Left cardiac atrium (tissue), 4 donors: ENCODE measurements around the gene PCBP4. TPM values are rescaled to one million over a fixed set of nuclear protein-coding genes. Genes with fewer than 3 reads are reported as not detected.
"Not testable (repeated sequence)": the region's sequence is repeated elsewhere in the genome, so short reads cannot be mapped to it uniquely, and the experiment has no call there.

Experiments
- ATAC-seq, 2 donors: fragments of 200-7000 bp; cut with Tn5 transposase; one replicate each; pipeline ENCODE4 v1.9.1; 2020; ENCODE audit warnings: mild to moderate bottlenecking in 2 of 2, moderate library complexity in 2 of 2
- DNase-seq: peaks from one replicate; pipeline ENCODE4 v3.0.0-alpha.2; 2020
- intact Hi-C, 2 donors: fragments of 100-400 bp; cut with DNase I; formaldehyde crosslinking; loops; one replicate each; pipeline versions ENCODE4 v1.14.1 to v1.15.1; 2022 to 2023
- total RNA-seq, 2 donors: library from RNA; stranded (reverse); fragmentation: NEBNext Ultra II Directional; extraction: Animal tissue kit (Norgen Biotek cat#: 25700); gene quantifications; one replicate each; pipeline ENCODE4 v1.2.1, GENCODE V29; 2021
- donor health status: DM: no; HTN: yes; CAD: no.
- donor health status: DM: no; HTN: yes; CAD: no; lungs with severe emphysema.
- donor health status: DM: yes; HTN: yes; CAD: no.
- donor health status: Dilated cardiomyopathy.

PCBP4 gene
- total RNA-seq, 2 donors from 2014 or later: 49.1 to 68.3 TPM

- DNase-seq: no peak
- intact Hi-C loops: no loop called here
- no peak for ATAC-seq
Observed at GRCh38 chr3:51934139-51934850, 33.0 kb downstream of the PCBP4 start.

GRCh38 chr3:51933471-51934138 lies 33.6 kb downstream of the PCBP4 start:
- intact Hi-C loops: no loop called here
- DNase-seq (no peak), ATAC-seq (no peak)

- ATAC-seq (no peak), DNase-seq (no peak)
- intact Hi-C loops: no loop called here
Observed at GRCh38 chr3:51932471-51933370, 34.5 kb downstream of the PCBP4 start.

GRCh38 chr3:51931756-51932155 lies 35.5 kb downstream of the PCBP4 start:
- ATAC-seq (no peak), DNase-seq (no peak)
- intact Hi-C loops: no loop called here

DNA sequence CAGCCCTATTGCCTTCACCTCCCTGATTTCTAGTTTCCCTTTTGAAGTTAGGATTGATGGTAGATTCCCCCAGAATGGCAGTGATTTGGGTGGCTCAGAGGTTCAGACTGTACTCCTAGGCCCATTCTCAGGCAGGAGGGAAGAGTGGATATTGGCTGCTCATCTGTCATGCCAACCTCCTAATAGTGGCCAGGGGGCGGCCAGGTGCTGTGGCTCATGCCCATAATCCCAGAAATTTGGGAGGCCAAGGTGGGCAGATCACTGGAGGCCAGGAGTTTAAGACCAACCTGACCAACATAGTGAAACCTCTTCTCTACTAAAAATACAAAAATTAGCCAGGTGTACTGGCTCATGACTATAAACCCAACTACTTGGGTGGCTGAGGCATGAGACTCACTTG lies 36.8 kb downstream of the PCBP4 start:
- intact Hi-C loops: no loop called here
- DNase-seq (no peak), ATAC-seq (no peak)

DNA sequence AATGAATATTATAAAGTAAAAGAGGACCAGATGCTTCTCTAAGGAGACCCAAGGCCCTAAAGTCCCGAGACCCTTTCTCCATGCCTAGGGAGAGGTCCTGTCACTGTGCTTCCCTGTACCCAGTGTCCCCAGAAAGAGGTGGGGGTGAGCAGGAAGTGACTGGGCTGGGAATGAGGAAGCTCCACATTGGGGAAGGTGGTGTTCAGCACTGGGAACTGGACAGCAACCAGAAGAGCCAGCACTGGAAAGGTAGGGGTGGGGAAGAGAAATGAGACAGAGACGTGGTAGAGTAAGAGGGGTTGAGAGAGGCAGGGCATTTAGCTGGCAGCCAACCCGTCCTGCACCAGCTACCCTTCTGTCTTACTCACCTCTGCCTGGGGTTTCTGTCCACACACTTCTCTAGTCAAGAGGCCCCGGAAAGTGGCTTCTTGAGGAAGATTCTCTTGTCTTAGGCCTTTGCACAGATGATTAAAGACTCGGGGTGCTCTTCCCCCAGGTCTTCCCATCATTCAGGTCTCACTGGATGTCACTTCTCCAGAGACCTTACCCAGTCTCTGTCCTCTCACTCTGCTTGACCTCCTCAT lies 37.7 kb downstream of the PCBP4 start:
- ATAC-seq (no peak), DNase-seq (no peak)
- intact Hi-C loops: no loop called here

DNA sequence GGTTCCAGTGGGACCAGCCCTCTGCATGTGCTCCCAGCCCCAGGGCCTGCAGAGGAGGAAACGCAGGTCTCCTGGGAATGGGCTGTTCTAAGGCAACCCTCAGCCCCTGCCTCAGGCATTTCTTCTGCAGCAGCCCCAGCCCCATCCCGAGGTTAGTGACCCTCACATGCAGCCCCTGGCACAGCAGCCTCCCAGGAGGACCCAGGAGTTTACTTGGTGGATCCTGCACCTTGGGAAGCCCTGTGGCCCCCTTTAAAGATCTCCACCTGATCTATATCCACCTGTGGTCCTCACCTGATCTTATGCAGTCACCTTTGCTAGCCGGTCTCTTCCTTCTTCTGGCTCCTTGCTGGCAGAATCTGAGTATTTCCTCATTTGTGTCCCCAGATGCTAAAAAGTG lies 38.3 kb downstream of the PCBP4 start:
- DNase-seq, intact Hi-C loops, ATAC-seq: not testable (repeated sequence)

DNA sequence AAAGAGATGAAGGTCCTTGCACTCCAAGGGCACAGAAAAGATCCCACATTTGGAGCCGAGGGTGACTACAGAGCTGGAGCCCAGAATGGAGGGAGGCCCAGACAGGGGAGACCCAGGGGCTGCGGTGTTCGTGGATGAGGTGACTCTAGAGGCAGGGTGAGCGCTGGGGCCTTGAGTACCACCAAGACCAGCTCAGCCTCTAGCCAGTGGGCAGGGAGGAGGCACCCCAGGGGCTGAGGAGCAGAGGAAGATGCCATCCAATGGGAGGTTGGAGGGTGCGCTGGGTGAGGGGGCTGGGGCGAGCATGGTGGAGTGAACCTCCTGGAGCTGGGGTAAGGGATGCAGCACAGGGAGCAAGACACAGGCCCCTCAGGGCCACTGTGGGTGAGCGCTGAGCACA lies 38.8 kb downstream of the PCBP4 start:
- intact Hi-C loops: no loop called here
- no peak for DNase-seq
- no peak for ATAC-seq

- DNase-seq (no peak), ATAC-seq (no peak)
- intact Hi-C loops: no loop called here
Observed at GRCh38 chr3:51927061-51927977, 39.9 kb downstream of the PCBP4 start.

DNA sequence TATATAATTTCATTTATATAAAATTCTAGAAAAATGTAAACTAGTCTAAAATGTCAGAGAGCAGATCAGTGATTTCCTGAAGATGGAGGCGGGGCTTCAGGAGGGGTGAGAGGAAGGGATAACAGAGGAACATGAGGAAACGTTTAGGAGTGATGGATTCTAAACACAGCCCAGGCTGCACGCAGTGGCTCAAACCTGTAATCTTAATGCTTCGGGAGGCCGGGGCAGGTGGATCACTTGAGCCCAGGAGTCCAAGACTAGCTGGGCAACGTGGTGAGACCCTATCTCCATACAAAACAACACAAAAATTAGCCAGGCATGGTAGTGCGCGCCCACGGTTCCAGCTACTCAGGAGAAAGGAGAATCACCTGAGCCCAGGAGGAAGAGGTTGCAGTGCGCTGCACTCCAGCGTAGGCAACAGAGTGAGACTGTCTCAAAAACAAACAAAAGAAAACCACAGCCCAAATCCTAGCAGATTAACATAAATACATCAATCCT lies 46.1 kb downstream of the PCBP4 start:
- intact Hi-C loops: no loop called here

DNA sequence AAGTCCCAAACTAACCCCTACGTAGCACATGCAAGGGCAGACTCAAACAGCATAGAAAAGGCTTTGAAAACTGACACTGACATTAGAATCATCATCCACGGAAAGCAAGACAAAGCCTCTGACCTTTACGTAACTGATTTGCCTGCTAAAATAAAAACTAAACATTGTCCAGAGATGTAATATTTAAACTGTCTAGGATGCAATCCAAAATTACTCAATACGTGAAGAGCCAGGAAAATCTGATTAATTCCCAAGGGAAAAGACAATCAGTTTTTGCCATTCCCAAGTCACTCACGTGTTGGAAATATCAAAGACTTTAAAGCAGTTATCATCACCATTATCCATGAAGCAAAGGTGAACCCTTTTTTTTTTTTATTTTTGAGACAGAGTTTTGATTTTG lies 50.8 kb downstream of the PCBP4 start:
- no peak for DNase-seq
- intact Hi-C loops: no loop called here

More for the DNA sequence above, 46.1 kb downstream of the PCBP4 start:
- ATAC-seq (no peak), DNase-seq (no peak)

DNA sequence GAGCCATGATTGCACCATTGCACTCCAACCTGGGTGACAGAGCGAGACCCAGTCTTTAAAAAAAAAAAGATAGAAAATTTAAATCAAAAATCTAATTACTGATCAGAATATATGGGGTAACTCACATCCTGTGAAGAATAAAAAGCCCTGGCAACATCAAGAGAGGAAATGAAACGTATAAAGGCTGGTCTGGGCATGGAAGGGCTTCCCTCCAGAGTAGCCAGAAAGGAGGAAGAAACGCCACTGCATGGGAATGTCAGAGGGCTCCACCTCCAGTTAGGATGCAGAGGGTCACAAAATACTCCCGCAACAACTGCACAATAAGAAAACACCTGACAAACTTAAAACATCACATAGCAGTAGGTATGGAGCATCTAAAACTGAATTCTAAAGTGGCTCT lies 59.2 kb downstream of the PCBP4 start:
- intact Hi-C loops: no loop called here
- DNase-seq (no peak), ATAC-seq (no peak)

More for the DNA sequence above, 50.8 kb downstream of the PCBP4 start:
- no peak for ATAC-seq

Other genes with a start within 250 kb of the PCBP4 start
- gene IQCF6, start 188.2 kb downstream of the PCBP4 start, total RNA-seq: not detected
- gene IQCF2, start 105.8 kb downstream of the PCBP4 start, total RNA-seq: not detected
- not detected for gene IQCF5, start 91.9 kb downstream of the PCBP4 start, total RNA-seq
- gene IQCF1, start 64.1 kb downstream of the PCBP4 start, total RNA-seq: not detected
- 10 to 100 TPM in 1 of 2 donors, 1 to 10 TPM in 1; 8.9 to 17.2 TPM for gene RRP9, start 25.6 kb downstream of the PCBP4 start, total RNA-seq
- 10 to 100 TPM; 13.2 to 13.4 TPM for gene PARP3, start 25.1 kb downstream of the PCBP4 start, total RNA-seq
- under 1 TPM in 1 of 2 donors, not detected in 1; 0.53 TPM for gene GPR62, start 12.1 kb downstream of the PCBP4 start, total RNA-seq
- gene ABHD14B, start 6.6 kb upstream of the PCBP4 start, total RNA-seq: 10 to 100 TPM; 22.0 to 22.1 TPM
- gene ABHD14A, start 7.6 kb upstream of the PCBP4 start, total RNA-seq: 10 to 100 TPM; 18.1 to 18.3 TPM
- gene ACY1, start 16.1 kb upstream of the PCBP4 start, total RNA-seq: 10 to 100 TPM; 21.8 to 24.8 TPM
- gene RPL29, start 28.4 kb upstream of the PCBP4 start, total RNA-seq: 100 to 1,000 TPM; 586 to 682 TPM
- 10 to 100 TPM; 24.6 to 39.3 TPM for gene DUSP7, start 89.1 kb upstream of the PCBP4 start, total RNA-seq
- gene POC1A, start 187.0 kb upstream of the PCBP4 start, total RNA-seq: 1 to 10 TPM; 1.9 to 2.4 TPM
- 100 to 1,000 TPM; 133 to 147 TPM for gene ALAS1, start 230.7 kb upstream of the PCBP4 start, total RNA-seq